OCI-LY3 (cell line): ENCODE measurements around the gene PHOSPHO1.

ENCODE experiments used
- CTCF ChIP-seq: fragments of 200-600, 300-600 bp; sonication (generic); IDR thresholded peaks from 2 replicates; pipeline ENCODE4 v1.5.1; 2014; ENCODE audit warnings: antibody characterized with exemption, low read length, low read depth
- EZH2phosphoT487 ChIP-seq: fragments of 200-600 bp; shearing (Covaris generic); IDR thresholded peaks from 2 replicates; pipeline ENCODE4 v1.6.1; 2018; ENCODE audit warnings: antibody characterized with exemption, mixed run types, low read depth

- TF ChIP-seq CTCF (no peak), EZH2phosphoT487 (no peak)
Observed at GRCh38 chr17:49254066-49254465, 23.5 kb upstream of the PHOSPHO1 start.
